IPS DF 19.7 (cell line): ENCODE results near the gene TNFRSF18.
"Not testable (repeated sequence)": the region's sequence is repeated elsewhere in the genome, so short reads cannot be mapped to it uniquely, and the experiment has no call there.

ENCODE experiments used
- DNase-seq: peaks from one replicate; pipeline ENCODE4 v3.0.0-alpha.2; 2013; ENCODE audit warnings: low read depth, low spot score

Gene TNFRSF18

GRCh38 chr1:1179346-1179982, 26.9 kb downstream of the TNFRSF18 start:
- DNase-seq, result no peak

GRCh38 chr1:1178794-1179331, 27.5 kb downstream of the TNFRSF18 start:
- DNase-seq, result no peak

- DNase-seq, result no peak
Measured at GRCh38 chr1:1177452-1178206, 28.8 kb downstream of the TNFRSF18 start.

GRCh38 chr1:1176931-1177330, 29.5 kb downstream of the TNFRSF18 start:
- no peak for DNase-seq

- DNase-seq, result not testable (repeated sequence)
Measured at GRCh38 chr1:1176063-1176761, 30.2 kb downstream of the TNFRSF18 start.

GRCh38 chr1:1175221-1176062, 30.9 kb downstream of the TNFRSF18 start:
- no peak for DNase-seq

- DNase-seq, result peak; percentile 33
Measured at GRCh38 chr1:1173793-1174415, 32.5 kb downstream of the TNFRSF18 start, which contains the start of gene TTLL10. TTLL10 (plus strand) TSS chr1:1173880; CDS start chr1:1179216, 5,336 bp downstream.

GRCh38 chr1:1173061-1173792, 33.2 kb downstream of the TNFRSF18 start:
- DNase-seq, result no peak

GRCh38 chr1:1171546-1172340, 34.6 kb downstream of the TNFRSF18 start:
- no peak for DNase-seq

GRCh38 chr1:1171161-1171545, 35.2 kb downstream of the TNFRSF18 start:
- no peak for DNase-seq

GRCh38 chr1:1170215-1171091, 35.9 kb downstream of the TNFRSF18 start:
- no peak for DNase-seq

GRCh38 chr1:1169429-1170214, 36.8 kb downstream of the TNFRSF18 start:
- no peak for DNase-seq

- DNase-seq, result no peak
Measured at GRCh38 chr1:1168451-1169411, 37.7 kb downstream of the TNFRSF18 start.

- no peak for DNase-seq
Measured at GRCh38 chr1:1167841-1168450, 38.4 kb downstream of the TNFRSF18 start.

GRCh38 chr1:1167398-1167821, 39.0 kb downstream of the TNFRSF18 start:
- no peak for DNase-seq
